Testis (tissue), 2 donors: ENCODE results near the gene COL23A1.

Experiments used
- CTCF ChIP-seq, 3 experiments: fragments of 450-650 bp in 2 of 3; fragments of 200-600 bp in 1 of 3; sonication (generic) in 1 of 3; IDR thresholded peaks; one replicate each; pipeline ENCODE4 v1.5.1; 2016 to 2019; ENCODE audit warnings: antibody characterized with exemption in 3 of 3, mild to moderate bottlenecking in 2 of 3, moderate library complexity in 1 of 3
- POLR2A ChIP-seq: fragments of 450-650 bp; IDR thresholded peaks from one replicate; pipeline ENCODE4 v1.6.1; 2017; ENCODE audit warnings: antibody characterized with exemption, mild to moderate bottlenecking, moderate library complexity

GRCh38 chr5:178312880-178313282 is 277.3 kb downstream of the COL23A1 start:
- TF ChIP-seq CTCF (IDR thresholded peaks at IDR 0.05) = no peak
- no peak for TF ChIP-seq POLR2A
